ENCODE measurements around the gene RPS5. TPM values are rescaled to one million over a fixed set of nuclear protein-coding genes. Genes with fewer than 3 reads are reported as not detected.

RPS5 gene
- total RNA-seq, 2 donors from 2014 or later = 1,184 to 2,289 TPM

DNA sequence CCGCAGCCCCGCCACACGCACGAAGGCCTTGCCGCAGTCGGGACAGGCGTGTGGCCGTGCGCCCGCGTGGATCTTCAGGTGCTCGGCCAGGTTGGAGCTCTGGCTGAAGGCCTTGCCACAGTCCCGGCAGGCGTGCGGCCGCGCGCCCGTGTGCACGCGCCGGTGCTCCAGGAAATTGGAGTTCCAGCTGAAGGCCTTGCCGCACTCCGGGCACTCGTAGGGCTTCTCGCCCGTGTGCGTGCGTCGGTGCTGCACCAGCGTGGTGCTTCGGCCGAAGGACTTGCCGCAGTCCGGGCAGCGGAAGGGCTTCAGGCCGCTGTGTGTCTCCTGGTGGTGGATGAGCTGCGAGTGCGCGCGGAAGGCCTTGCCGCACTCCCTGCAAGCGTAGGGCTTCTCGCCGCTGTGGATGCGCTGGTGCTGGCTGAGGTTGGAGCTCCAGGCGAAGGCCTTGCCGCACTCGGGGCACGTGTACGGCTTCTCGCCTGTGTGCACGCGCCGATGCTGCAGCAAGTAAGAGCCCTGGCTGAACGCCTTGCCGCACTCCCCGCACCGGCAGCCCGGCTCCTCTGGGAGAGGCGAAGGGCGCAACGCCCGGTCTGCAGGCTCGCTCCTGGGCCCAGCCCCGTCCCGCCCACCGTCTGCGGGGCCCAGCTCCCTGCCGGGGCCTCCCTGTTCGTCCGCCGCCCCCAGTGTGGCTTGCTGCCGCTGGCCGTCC is 30.1 kb upstream of the RPS5 start:
- H3K4me3 ChIP-seq = no peak overlapping the region
- no peak overlapping the region for H3K27ac ChIP-seq
- 56% methylated on average over 57 of the region's 75 CpGs for WGBS
- no peaks in the 10 kb centered on the region for H3K9me3 ChIP-seq
- no peak for TF ChIP-seq POLR2A (IDR thresholded peaks at IDR 0.05)
- TF ChIP-seq, protein P1, sequence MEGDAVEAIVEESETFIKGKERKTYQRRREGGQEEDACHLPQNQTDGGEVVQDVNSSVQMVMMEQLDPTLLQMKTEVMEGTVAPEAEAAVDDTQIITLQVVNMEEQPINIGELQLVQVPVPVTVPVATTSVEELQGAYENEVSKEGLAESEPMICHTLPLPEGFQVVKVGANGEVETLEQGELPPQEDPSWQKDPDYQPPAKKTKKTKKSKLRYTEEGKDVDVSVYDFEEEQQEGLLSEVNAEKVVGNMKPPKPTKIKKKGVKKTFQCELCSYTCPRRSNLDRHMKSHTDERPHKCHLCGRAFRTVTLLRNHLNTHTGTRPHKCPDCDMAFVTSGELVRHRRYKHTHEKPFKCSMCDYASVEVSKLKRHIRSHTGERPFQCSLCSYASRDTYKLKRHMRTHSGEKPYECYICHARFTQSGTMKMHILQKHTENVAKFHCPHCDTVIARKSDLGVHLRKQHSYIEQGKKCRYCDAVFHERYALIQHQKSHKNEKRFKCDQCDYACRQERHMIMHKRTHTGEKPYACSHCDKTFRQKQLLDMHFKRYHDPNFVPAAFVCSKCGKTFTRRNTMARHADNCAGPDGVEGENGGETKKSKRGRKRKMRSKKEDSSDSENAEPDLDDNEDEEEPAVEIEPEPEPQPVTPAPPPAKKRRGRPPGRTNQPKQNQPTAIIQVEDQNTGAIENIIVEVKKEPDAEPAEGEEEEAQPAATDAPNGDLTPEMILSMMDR (IDR thresholded peaks at IDR 0.05) = no peak
- no peak for TF ChIP-seq POLR2AphosphoS5 (IDR thresholded peaks at IDR 0.05)
- H3K4me1 ChIP-seq (replicated peaks) = no peaks in the 10 kb centered on the region
- H3K36me3 ChIP-seq = no peaks in the 10 kb centered on the region
- intact Hi-C loops (cut with DNase I) = no loop called here
- no peak for DNase-seq (ENCODE audit: low spot score)
- H3K27me3 ChIP-seq (replicated peaks; ENCODE audit: insufficient read depth) = no peaks in the 10 kb centered on the region

DNA sequence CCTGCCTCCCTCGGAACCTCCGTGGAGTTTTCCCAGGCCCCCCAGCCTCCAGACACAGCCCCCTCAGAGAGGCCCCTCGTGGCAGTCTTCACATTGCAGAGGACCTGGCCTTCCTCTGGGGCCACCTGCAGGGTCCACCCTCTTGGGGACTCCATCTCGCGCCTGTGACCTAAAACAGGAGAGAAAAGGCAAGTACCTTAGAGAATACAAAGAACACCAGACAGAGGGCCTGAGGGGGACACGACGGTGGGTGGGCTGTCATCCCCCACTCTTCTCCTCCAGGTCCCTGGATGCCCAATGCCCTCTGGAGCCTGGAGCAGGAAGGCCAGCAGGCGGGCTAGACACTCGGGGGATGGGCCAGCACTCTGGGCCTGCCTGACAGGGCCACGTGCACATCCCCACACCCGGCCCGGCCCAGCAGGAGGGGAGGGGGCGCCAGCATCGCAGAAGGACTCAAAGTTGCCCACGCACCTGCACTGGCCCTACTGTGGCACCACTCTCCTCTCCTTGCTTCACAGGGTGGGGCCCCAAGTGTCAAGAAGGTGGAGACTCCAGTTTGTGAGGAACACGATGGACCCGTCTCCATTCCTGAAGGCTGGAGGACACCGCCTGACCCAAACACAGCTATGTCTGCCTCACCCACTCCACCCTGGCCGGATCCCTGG is 29.5 kb upstream of the RPS5 start:
- H3K27ac ChIP-seq = no peak overlapping the region
- TF ChIP-seq, protein P1 (IDR thresholded peaks at IDR 0.05) = no peak
- TF ChIP-seq POLR2AphosphoS5 (IDR thresholded peaks at IDR 0.05) (no peak), POLR2A (IDR thresholded peaks at IDR 0.05) (no peak)
- no peaks in the 10 kb centered on the region for H3K9me3 ChIP-seq
- no peaks in the 10 kb centered on the region for H3K27me3 ChIP-seq (replicated peaks; ENCODE audit: insufficient read depth)
- no peaks in the 10 kb centered on the region for H3K4me1 ChIP-seq (replicated peaks)
- no peak overlapping the region for H3K4me3 ChIP-seq
- 72% methylated on average over 19 of the region's 19 CpGs for WGBS
- DNase-seq (ENCODE audit: low spot score) = no peak
- intact Hi-C loops (cut with DNase I) = no loop called here
- H3K36me3 ChIP-seq = no peaks in the 10 kb centered on the region

DNA sequence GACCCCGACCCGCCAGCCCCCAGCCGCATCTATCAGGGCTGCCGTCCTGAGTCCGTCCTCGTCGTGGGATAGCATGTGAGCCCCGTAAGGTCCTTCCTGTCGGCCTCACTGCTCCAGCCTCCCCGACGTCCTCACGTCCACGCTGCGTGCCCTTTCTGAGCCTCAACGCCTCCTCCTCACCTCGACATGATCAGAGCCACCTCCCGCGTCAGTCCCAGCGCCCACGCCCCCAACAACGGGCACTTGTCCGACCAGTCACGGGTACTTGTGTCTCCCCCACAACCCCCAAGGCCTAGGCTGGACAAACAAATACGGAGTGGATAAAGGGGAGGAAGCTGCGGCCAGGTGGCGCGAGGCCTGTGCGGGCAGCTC is 25.2 kb upstream of the RPS5 start:
- H3K4me1 ChIP-seq (replicated peaks) = no peaks in the 10 kb centered on the region
- peak; percentile 15 for DNase-seq (ENCODE audit: low spot score)
- intact Hi-C loops (cut with DNase I) = loop anchor here (5.0 kb wide), 1 partner anchor 35 kb away; the partner anchor contains the start of gene ZSCAN22
- H3K27me3 ChIP-seq (replicated peaks; ENCODE audit: insufficient read depth) = no peaks in the 10 kb centered on the region
- TF ChIP-seq POLR2A (IDR thresholded peaks at IDR 0.05) (no peak), POLR2AphosphoS5 (IDR thresholded peaks at IDR 0.05) (no peak)
- TF ChIP-seq, protein P1 (IDR thresholded peaks at IDR 0.05) = no peak
- H3K27ac ChIP-seq = peak overlapping the region; percentile 90
- peak overlapping the region; percentile 55 to 57 for H3K4me3 ChIP-seq
- no peaks in the 10 kb centered on the region for H3K9me3 ChIP-seq
- 2% methylated on average over 28 of the region's 28 CpGs for WGBS
- H3K36me3 ChIP-seq = no peaks in the 10 kb centered on the region

DNA sequence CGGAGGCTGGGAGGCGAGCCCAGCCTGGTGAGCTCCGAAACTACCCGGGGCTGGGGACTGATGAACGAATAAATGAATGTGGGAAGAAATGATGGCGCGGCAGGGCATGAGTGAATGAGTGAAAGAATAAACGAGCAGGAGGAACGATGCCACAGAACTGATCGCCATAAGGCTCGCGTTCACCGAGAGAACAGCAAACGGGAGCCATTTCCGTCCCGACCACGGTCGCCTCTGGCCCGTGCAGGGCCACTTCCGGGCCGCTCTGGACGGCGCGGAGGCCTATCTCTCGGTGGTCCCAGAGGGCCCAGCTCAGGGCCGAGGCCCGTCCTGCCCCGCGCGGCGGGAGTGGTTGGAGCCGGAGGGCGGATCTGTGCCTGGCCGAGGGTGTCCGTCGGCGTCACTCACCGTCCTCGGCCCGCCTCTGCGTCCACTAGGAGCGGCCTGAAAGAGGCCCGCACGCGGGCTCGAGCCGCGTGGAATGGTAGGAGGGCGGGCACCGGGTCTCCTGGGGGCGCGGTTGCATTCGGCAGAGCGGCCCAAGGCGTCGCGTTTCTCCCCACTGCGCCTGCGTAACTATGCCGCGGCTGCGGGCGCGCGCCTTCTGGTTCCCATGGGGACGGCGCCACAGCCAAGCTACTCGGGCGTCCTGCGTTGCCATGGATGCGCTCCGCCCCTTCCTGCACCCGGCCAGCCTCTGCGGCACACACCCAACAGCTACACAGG is 24.6 kb upstream of the RPS5 start, which contains the start of gene ZNF497:
Gene ZNF497 (minus strand): TSS at position 480 of the 723 bp plus-strand sequence. CDS start 5,116 bp downstream, outside the sequence.
- under 1% methylated on average over 29 of the region's 74 CpGs for WGBS
- Histone ChIP-seq H3K4me1 (replicated peaks) (no peaks in the 10 kb centered on the region), H3K36me3 (no peaks in the 10 kb centered on the region), H3K27ac (peak within 1 kb of the TSS; percentile 90), H3K4me3 (peak within 1 kb of the TSS; percentile 55 to 57), H3K27me3 (replicated peaks; ENCODE audit: insufficient read depth) (no peaks in the 10 kb centered on the region), H3K9me3 (no peaks in the 10 kb centered on the region)
- DNase-seq (ENCODE audit: low spot score) = peak; percentile 96
- intact Hi-C loops (cut with DNase I) = loop anchor here (5.0 kb wide), 1 partner anchor 35 kb away; the partner anchor contains the start of gene ZSCAN22
- TF ChIP-seq POLR2AphosphoS5 (IDR thresholded peaks at IDR 0.05) (peak; percentile 92), POLR2A (IDR thresholded peaks at IDR 0.05) (peak; percentile 51)
- TF ChIP-seq, protein P1 (IDR thresholded peaks at IDR 0.05) = peak in 3 of 4 experiments; percentile 17 to 35 (median 33)

Measured in prostate gland (tissue), 2 donors.